NCI-H524 treated with DMSO at 0.1 percent for 48 hours (cell line): ENCODE measurements around the gene CDC42EP4.
"Not testable (repeated sequence)": the region's sequence is repeated elsewhere in the genome, so short reads cannot be mapped to it uniquely, and the experiment has no call there.

Source experiments
- DNase-seq: peaks from one replicate; lab custom pipeline; 2025; lab: John Stamatoyannopoulos, UW

The CDC42EP4 gene

DNA sequence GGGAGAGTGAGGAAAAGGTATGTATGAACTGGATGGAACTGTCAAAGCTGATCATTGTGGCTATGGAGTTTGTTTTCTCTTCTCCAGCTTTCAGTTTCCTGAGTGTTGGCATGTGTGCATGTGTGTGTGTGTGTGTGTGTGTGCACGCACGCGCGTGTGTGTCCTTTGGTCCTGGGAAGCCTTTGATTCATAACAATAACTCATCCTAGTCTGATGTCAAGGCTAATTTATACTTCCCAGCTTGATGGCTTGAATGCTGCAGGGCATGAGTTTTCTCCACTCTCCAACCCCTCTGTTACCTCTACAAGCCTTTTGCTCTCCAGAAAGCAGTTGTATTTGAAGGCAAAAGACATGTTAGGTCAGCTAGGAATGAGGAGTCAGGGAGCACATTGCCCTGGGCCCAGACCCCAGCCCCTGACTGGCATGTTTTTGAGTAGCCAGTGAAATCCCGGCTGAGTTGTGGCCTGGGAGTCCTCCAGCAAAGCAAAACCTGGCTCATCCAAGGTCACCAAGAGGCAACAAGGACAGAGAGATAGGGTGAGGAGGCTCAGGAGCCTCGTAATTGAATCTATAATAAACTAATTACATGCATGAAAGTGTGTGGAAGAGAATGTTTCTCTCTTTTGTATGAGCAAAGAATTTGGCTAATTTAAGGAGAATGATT lies 8.9 kb upstream of the CDC42EP4 start:
- DNase-seq, result no peak

DNA sequence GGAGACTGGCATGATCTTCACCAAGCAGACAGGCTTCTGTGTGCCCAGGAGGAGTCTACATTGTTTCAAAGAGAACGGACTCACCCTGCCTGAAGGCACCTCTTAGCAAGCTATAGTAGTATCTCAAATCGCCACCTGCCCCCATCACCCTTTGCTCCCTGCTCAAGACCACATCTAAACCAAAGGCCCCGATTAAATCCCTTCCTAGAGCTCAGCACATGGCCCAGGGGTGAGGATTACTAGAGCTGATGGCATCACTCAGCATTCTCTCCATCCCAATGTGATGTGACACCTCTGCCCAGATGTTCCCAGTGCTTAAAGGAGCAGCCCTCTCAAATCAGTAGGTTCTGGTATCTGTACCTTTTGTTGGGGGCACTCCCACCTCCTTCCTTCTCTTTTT lies 8.0 kb upstream of the CDC42EP4 start:
- no peak for DNase-seq

DNA sequence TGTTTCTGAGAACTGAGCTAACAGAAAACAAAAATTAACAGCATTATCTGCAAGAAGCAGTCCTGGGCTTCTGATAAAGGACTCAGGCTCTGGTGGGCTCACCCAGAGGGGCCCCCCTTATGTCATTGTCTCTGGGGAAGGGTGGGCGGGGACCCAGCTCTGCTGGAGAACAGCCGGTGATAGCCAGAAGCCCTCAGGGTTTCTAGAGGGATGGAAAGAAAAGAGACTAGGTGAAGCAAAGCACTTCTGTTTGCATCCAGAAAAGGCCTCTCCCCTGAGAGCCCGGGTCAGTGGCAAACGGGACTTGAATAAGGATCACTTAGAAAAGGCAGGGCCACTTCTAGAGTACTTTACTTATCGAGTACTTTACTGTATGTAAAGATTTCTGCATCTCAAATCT lies 7.0 kb upstream of the CDC42EP4 start:
- DNase-seq, result no peak

DNA sequence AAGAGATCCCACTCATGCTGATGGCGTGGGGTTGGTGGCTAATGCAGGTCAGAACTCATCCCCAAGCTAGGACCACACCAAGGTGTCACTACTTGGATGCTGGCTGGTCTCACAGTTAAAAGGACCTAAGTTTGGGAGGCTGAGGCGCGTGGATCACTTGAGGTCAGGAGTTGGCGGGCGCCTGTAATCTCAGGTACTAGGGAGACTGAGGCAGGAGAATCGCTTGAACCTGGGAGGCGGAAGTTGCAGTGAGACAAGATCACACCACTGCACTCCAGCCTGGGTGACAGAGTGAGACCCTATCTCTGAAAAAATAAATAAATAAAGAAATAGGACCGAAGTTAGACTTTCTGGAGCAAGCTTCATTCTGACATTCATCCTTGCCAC lies 6.6 kb upstream of the CDC42EP4 start:
- no peak for DNase-seq

DNA sequence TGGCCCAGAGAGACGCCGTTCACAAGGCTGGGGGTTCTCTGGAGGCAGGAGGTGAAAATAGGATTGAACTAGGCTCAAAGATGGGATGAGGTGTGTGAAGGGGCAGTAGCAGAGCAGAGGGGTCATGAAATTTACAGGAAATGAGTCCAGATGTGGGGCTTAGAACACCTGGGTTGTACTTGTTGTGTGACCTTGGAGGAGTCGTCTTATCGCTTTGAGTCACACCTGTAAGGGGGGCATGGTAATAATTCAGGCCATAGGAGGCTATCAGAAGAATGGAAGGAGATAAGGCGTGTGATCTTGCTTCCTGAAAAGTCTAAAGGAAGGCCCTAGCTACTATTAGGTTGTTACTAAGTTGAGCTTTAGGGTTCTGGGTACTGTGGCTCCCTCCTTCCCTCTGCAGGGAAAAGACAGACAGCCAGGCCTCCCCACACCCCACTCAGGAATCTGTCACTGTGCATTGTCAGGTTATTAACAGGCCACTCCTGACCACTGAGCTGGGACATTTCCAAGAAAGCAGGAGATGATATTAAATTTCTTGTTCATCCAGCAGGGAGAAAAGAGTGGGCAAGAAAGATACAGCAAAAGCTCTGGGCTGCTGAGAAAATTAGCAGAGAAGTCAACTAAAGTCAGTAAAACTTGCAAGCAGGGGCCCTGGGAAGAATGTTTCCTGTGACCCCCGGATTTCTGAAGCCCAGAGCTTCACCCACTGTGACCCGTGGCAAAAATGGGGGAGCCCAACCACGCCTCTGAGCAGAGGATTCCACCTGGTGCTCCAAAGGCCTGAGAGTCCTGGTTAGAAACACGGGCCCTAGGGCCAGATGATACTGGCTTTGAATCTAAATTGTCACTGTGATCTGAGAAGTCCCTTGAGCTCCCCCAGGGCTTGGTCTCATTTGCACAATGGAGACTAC lies 6.0 kb upstream of the CDC42EP4 start:
- no peak for DNase-seq

DNA sequence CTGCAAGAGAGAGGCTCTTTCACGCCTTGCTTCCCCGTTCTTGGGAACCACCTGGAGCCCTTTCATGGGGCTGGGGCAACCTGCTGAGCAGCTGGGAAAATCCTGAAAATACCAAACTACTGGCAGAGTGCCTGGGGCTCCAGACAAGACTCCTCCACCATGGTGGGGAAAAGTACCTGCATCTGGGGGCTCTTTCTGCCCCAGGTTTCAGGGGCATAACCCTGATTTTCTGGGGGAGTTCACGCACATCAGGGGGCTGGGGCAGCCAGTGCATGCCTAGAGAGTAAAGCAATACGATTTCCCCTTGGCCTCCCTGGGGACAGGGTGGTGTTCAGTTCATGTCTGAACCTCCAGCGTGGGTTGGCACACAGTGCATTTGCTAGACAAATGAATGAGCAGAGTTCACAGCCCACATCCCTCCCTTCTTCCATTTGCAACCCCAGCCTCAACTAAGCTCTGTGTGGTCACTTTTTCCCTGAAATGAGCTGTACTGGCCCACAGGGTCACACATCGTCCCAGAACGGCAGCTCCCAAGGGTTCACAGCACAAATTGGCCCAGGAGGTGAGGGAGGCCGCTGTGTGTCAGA lies 5.2 kb upstream of the CDC42EP4 start:
- DNase-seq, result no peak

DNA sequence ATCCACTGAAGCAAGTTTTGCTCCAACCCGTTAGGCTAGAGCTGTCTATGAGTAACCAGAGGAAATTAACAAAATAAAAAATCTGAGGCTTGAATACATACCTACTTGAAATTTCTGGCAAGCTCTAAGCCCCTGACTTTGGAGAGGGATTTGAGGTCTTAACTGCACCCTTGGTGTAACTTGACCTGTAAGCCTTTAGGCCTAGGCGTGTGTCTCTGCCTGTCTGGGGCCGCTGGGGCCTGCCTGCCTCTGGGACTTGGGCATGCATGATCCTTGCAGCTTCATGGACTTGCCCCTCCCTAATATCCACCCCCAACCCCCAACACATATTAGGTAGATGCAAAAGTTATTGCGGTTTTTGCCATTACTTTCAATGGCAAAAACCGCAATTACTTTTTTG lies 3.7 kb upstream of the CDC42EP4 start:
- no peak for DNase-seq

DNA sequence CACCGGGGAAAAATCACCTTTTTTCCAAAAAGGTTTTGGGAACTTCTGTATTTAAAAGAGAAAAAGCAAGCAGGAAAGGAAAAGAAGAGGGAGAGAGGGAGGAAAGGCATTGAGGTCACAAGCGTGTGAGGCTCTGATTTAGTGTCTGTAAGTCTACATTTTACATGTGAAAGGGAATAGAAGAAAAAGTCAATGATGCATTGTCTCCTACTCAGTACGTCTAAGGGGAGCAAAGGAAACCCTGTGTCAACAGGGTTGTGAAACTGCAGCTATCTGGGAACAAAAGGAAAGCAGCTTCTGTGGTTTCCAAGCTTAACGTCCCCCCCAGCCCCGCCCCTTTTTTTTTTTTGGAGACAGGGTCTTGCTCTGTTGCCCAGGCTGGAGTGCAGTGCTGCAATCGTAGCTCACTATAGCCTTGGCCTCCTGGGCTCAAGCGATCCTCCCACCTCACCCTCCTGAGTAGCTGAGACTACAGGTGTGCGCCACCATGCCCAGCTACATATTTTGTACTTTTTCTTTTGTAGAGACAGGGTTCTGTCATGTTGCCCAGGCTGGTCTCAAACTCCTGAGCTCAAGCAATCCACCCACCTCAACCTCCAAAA lies 1.8 kb upstream of the CDC42EP4 start:
- DNase-seq, result no peak

DNA sequence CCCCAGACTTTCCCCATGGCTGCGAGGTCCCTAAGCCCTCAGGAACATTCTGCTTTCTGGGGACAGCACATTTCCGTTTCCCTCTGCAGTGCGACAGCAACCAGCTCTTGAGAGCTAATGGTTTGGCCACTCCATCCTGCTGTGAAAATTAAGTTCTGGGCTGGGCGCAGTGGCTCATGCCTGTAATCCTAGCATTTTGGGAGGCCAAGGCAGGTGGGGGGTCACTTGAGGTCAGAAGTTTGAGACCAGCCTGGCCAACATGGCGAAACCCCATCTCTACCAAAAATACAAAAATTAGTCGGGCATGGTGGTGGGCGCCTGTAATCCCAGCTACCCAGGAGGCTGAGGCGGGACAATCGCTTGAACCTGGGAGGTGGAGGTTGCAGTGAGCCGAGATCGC lies 1.1 kb upstream of the CDC42EP4 start:
- DNase-seq, result not testable (repeated sequence)

DNA sequence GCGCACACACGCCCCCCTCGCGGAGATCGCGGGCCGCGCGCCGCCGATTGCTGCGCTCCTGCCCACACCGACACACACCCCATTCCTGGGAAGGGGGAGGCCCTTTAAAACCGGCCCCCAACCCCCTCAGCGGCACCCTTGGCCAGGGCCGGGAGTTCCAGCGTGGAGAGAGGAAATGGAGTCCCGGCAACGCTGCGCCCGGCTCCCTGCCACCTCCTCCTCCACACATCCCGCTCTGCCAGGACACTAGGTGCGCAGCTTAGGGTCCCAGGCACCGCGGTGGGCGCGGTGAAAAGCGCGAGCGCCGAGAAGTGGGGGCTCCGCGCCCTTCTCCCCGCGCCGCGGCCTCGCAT lies 397 bp downstream of the CDC42EP4 start:
- DNase-seq, result no peak

DNA sequence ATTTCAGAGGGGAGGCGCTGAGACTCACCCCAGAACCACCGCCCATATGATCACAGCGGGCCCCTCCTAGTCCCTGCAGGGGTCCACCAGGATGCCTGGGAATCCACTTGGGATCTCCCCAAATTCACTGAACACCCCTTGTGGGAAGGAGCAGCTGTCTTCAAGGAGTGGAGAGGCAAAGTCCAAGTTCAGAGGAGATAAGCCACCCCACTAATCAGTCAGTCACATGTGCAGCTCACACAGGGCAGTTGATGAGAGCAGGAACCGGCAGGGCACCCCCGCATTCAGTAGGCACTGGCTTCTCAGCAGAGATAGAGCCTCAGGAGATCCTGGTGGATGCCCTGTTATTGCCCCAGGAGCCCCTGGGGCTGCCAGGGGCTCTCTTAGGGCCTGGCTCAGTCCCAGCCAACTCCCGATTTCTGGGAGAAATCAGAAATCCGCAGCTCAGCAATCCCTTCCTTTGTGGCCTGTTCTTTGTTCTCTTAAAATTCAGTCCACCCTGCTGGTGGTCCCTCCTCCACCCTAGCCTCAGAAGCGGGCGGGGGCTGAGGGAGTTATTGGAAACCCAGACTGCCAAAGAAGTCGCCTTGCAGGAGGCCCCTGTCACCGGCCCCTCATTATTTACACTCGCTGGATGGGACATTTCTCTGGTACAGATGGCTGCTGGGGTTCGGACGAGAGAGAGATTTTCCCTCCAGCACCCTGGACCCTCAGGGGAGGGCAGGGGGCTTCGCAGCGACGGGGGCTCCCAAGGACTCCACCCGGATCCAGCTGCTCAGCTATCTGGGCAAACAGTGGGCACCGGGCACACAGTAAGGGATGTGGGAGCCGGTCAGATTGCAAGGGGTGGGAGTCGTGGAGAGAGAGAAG lies 1.8 kb downstream of the CDC42EP4 start:
- no peak for DNase-seq

DNA sequence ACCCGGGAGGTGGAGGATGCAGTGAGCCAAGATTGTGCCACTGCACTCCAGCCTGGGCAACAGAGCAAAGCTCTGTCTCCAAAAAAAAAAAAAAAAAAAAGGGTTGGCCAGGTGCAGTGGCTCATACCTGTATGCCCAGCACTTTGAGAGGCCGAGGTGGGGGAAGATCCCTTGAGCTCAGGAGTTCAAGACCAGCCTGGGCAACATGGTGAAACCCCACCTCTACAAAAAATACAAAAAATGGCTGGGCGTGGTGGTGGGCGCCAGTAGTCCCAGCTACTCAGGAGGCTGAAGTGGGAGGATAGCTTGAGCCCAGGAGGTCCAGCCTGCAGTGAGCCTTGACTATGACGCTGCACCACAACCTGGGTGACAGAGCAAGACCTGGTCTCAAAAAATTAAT lies 2.8 kb downstream of the CDC42EP4 start:
- DNase-seq, result not testable (repeated sequence)

DNA sequence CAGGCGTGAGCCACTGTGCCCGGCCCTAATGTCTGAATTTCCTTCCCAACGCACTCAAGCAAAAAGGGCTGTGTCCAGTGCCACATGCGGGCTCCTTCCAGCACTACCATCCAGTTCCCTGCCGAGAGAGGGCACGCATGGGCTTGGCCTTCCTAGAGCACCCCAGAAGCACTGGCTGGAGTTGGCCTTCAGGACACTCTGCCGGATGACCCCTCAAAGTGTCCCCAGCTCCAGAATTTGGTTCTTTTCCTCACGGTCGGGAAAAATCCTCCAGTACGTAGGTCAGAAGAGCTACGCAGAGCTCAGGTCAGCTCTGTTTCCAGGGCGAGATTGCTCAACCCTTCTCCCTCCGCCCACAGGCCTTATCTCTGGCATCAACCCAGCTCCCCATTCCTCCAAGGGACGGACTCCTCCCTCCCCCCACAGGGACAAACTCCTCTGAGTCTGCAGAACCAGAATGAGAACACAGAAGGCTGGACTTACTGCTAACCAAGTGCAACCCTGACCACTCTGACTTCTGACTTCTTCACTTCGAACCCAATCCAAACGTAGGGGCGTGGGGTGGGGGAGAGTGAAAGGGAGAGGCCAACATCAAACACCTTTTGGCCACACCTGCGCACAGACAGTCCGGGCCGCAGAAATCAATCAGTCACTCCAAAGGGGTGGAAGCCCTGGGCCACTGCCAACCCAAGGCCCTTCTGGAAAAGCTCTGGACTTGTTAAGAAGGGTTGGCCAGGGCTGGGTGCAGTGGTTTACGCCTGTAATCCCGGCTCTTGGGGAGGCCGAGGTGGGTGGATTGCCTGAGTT lies 3.6 kb downstream of the CDC42EP4 start:
- no peak for DNase-seq

DNA sequence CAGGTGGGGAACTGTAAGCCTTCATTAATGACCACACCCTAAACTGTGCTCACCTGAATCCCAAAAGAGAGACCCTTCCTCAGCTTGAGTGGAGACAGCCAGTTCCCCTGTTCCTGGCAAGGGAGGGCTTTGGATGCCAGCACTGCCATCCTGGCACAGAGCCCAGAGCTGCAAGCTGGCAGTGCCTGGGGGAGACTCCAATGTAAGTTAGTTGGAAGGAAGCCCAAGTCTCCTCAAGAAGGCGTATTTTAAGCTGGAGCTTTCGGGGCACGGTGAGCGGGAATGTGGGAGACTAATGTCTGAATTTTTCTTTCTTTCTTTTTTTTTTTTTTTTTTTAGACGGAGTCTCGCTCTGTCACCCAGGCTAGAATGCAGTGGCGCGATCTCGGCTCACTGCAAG lies 4.7 kb downstream of the CDC42EP4 start:
- DNase-seq, result no peak

DNA sequence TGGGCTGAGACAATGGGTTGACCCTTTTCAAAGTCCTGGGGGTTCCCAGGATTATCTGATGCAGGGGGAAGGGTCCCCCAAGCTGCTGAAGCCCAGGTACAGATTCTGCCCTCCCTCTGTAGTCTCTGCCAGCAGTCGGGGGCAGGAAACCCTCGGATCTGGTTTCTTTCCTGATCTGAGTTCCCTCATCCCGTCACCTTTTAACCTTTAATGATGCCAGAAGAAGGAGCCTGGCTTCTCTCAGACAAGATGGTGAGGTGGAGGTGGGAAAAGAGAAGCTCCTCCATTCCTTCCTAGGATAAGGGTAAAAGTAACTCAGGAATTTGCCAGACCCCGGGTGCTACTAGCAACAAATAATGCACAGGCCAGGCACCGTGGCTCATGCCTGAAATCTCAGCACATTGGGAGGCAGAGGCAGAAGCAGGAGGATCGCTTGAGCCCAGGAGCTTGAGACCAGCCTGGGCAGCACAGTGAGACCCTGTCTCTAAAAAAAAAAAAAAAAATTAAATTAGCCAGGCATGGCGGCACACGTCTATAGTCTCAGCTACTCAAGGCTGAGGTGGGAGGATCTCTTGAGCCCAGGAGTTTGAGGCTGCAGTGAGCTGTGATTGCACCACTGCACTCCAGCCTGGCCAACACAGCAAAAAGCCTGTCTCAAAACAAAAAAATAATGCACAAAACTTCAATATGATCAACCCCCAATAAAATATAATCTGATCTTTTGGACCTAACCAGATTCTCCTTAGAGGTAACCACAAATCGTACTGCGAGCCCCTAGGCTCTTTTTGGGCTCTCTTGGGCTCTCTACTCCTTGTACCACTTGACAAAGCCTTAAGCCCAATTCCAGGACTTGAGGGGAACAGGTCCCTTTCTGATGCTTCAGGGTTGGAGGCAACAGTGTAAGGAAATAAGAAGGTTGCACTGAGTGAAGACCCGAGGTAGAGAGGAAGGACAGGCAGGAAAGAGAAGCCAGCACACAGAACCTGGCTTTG lies 5.7 kb downstream of the CDC42EP4 start:
- no peak for DNase-seq

DNA sequence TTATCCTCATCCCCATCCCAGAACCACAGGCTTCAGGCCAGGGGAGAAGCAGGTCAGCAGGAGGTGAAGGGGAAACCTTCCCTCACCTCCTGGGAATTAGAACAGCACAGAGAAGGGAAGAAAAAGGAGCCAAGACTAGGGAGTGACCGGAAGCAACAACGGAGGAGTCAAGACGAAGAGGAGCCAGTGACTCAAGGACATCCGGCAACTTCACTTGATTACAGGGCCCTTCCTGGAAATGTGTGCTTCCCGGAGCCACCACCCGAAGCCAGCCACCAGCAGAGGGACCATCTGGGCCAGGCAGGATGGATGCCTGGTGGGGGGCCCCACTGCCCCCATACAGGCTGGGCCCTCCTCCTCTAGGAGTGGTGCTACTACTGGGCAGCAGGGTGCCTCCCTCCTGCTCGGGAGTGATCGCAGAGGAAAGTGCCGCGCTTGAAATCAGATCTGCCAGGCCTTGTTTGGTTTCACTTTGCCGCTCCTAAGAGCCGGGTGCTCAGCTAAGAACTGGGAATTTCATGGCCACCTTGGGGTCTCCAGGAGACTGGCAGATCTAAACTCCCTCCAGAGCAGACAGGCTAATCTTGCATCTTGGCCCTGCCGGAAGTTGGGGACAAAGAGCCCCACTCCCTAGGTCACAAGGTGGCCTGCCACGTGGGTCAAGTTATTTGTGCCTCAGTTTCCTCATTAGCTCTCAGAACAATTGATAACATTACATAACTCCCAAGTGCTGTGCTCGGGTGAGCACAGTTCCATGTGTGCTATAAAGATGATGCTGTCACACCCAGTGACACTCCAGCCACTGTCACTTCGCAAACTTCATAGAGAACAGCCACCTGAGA lies 6.6 kb downstream of the CDC42EP4 start:
- peak; percentile 79 for DNase-seq

DNA sequence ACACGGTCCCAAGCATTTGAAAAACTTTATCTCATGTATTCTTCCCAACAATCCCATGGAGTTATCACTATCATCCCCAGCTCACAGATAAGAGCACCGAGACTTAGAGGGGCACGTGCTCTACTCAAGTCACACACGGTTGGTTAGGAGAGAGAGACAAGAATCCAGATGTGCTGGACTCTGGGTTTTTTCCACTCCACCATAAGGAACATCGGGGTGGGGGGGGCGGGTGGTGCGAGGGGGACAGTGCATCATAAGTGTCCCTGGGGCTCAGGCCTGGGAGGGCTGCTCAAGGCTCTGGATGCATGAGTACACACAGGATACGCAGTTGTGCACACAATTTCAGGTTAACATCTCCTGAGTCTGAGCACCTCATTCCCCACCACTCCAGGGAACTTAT lies 7.4 kb downstream of the CDC42EP4 start:
- DNase-seq, result no peak

DNA sequence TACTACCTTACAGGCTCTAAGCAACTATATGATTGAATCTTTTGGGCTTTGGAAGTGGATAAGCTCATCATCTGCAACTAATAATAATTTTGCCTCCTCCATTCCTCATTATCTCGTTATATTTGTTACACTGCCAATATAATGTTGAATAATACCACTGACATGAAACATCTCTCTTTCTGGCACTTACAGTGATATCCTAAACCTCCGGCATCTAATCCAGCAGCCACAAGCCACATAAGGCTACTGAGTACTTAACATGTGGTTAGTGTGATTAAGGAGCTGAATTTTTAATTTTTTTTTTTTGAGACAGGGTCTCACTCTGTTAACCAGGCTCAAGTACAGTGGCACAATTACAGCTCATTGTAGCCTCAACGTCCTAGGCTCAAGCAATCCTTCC lies 9.6 kb downstream of the CDC42EP4 start:
- DNase-seq, result no peak

DNA sequence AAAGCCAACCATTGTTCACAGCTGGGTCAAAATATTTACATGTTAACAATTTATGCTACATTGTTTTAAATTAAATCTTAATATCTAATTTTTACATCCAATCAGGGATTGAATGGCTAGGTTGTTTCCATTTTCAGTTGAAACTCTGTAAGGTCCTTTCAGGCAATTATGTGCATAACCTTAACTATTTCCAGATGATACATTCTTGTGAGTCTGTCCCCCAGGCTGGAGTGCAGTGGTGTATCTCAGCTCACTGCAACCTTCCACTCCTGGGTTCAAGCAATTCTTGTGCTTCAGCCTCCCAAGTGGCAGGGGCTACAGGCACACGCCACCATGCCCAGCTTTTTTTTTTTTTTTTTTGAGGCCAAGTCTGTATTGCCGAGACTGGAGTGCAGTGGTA lies 10.4 kb downstream of the CDC42EP4 start:
- DNase-seq, result no peak
